Smooth muscle cell of the umbilical artery (primary cell): Measurements from ENCODE around the gene KIAA0513. TPM values are rescaled to one million over a fixed set of nuclear protein-coding genes. Genes with fewer than 3 reads are reported as not detected.

Experiments used
- total RNA-seq: library from RNA; depleted of rRNA; stranded (reverse); fragments of >200 nt; gene quantifications from 2 replicates; pipeline ENCODE4 v1.2.3, GENCODE V29; 2014

Gene KIAA0513
- 15.0 and 17.5 TPM in 2 replicates for total RNA-seq

GRCh38 chr16:85027349-85027957 is at the start of gene KIAA0513:
Gene KIAA0513 (plus strand): TSS chr16:85027795. CDS start chr16:85067072, 39,277 bp downstream.

GRCh38 chr16:85010931-85011845 is 16.4 kb upstream of the KIAA0513 start, which contains the start of gene ZDHHC7:
Gene ZDHHC7 (minus strand): TSS chr16:85011535. CDS start chr16:84990618, 20,917 bp downstream.

GRCh38 chr16:85112364-85112763 is 84.8 kb downstream of the KIAA0513 start, which contains the start of gene CIBAR2:
Gene CIBAR2 (minus strand): TSS chr16:85112472. CDS start chr16:85112352, 120 bp downstream.

Other genes starting within 250 kb of the KIAA0513 start
- 47.8 and 487 TPM in 2 replicates for gene CRISPLD2, start 207.8 kb upstream of the KIAA0513 start, total RNA-seq
- 77.2 and 103 TPM in 2 replicates for gene ZDHHC7, start 16.3 kb upstream of the KIAA0513 start, total RNA-seq
- gene CIBAR2, start 84.7 kb downstream of the KIAA0513 start, total RNA-seq, result not detected in 2 replicates